Measurements from ENCODE around the gene NFAM1.

NFAM1 gene

DNA sequence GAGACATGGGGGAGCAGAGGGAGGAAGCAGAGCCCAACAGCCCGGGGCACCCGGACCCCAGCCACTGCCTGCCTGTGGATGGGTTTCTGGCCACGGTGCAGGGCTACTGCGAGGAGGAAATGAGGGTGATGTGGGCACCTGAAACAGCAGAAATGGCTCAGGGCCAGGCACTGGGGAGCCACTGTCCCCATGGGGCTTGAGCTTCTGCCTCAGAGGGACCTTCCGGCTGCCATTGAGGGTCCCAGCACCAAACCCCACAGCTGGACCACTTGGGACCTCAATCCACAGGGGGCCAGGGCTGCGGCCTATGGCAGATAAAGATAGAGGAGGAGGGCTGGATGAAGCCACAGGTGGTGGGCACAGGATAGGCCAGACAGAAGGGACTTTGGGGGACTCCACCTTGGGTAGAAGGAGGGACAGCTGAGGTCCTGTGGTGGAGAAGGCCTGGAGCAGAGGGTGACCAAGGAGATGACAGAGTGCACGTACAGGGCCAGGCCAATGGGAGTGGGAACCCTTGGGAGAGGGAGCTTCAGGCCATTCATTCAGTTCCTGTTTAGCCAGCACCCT, 48.3 kb downstream of the NFAM1 start:
- Mint-ChIP-seq H3K27ac (no peak overlapping the region), H3K4me1 (no peaks in the 10 kb centered on the region), H3K27me3 (no peaks in the 10 kb centered on the region), H3K4me3 (no peak overlapping the region), H3K9me3 (no peaks in the 10 kb centered on the region)
- DNase-seq (no peak), ATAC-seq (no peak)

DNA sequence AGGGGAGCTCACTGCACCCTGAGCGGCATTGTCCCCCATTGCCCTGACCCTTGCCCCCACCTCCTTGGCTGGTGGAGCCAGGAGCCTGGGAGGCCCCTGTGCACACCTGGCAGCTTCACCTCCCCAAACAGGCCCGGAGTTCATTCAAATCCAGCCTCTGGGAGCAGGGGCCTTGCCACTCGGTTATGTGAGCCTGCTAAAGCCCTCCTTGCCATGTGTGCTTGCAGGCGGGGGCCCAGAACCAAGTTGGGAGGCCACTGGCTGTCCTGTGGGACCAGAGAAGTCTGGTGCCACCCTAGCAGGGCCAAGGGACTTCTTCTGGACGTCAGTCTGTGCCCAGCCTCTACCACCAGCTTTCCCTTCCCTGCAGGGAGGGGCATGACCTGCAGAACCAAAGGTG, 48.9 kb downstream of the NFAM1 start:
- Mint-ChIP-seq H3K27me3 (no peaks in the 10 kb centered on the region), H3K4me3 (no peak overlapping the region), H3K4me1 (no peaks in the 10 kb centered on the region), H3K9me3 (no peaks in the 10 kb centered on the region), H3K27ac (no peak overlapping the region)
- ATAC-seq = no peak
- DNase-seq = no peak

DNA sequence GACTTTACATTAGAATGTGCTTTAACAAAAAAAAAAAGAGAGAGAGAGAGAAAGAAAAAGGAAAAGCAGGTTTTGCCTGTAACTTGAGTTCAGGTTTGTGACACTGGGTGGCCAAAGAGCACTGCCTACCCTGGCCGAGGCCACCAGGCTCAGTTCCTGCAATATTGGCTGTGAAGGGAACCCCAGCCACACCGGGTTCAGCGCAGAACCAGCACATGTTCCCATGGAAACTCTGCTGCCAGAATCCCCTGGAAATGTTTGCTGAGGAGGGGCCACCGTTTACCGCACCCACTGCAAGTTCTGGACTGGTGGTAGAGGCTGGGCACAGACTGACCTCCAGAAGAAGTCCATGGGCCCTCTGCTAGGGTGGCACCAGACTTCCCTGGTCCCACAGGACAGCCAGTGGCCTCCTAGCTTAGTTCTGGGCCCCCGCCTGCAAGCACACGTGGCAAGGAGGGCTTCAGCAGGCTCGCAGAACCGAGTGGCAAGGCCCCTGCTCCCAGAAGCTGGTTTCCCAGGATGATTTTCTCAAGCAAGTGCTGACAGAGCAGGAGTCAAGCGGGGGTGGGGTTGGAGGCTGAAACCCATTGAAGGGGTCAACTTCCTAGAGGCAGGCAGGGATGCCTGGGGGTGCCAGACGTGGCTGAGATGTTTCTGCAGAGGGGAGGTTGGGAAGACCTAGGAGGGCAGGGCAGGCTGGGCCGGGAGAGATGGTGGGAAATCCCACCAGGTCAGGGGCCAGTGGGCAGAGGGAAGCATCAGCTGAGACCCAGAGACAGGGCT, 51.2 kb downstream of the NFAM1 start:
- Mint-ChIP-seq H3K27ac (no peak overlapping the region), H3K4me1 (no peaks in the 10 kb centered on the region), H3K27me3 (no peaks in the 10 kb centered on the region), H3K9me3 (no peaks in the 10 kb centered on the region), H3K4me3 (no peak overlapping the region)
- no peak for ATAC-seq
- DNase-seq = no peak

DNA sequence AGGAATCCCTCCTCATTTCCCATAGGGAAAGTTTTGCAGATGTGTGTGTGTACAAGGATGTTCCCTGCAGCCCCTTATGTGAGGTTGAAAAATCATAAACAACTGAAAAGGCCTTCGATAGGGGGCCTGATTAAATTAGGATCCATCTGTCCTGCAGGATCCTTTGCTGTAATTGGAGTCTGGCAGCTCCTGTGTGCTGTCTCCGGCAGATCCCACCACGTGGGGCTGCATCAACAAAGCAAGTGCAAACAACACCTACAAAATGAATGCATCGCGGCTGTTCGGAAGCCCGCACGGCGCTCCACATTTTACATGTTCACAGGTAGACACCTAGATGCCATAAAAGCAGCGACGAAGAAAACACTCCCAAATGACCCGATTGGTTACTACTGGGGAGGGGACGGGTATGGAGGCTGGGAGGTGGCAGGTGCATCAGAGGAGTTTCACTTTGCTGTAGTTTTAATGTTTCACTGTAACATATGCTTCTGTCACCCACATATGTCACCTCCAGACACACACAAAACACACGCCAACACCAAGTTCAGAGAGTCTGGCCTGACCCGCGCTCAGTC, 52.2 kb downstream of the NFAM1 start:
- Mint-ChIP-seq H3K4me1 (no peaks in the 10 kb centered on the region), H3K4me3 (no peak overlapping the region), H3K27ac (peak overlapping the region in 1 of 2 donors; percentile 20), H3K9me3 (no peaks in the 10 kb centered on the region), H3K27me3 (no peaks in the 10 kb centered on the region)
- no peak for DNase-seq
- no peak for ATAC-seq

DNA sequence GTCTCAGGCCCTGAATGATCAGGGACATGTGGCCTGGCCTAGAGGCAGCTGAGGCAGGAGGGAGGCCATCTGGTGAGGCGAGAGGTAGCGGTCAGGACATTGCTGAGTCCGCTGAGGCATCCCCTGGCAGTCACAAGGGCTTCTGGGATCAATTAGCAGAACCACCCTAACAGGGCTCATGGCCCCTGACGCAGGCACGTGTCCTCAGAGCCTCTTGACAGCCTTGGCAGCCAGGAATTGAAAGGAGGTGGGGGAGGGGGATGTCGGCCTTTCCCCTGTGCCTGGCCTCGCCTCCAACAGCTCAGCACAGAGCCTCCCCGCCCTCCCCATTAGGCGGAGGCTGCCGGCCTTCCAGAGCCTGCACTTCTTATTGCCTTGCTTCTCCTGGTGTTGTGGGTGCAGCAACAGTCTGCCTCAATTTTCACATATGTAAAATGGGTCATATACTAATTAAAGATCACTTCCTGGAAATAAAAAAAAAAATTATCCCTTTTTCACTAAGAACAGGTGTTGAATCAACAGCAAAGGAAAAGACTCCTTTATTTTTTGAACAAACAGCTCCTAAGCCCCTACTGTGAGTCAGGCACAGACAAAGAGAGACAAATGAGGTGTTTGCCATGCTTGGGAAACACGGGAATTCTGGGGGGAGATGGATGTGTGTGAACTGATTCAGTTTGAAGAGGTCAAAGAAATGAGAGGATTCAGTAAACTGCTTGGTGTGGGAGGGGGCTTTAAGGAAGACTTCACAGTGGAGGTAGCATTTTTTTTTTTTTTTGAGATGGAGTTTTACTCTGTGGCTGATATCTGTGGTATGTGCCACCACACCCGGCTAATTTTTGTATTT, 55.3 kb downstream of the NFAM1 start:
- no peaks in the 10 kb centered on the region for H3K9me3 Mint-ChIP-seq
- ATAC-seq = no peak
- no peaks in the 10 kb centered on the region for H3K27me3 Mint-ChIP-seq
- peaks cover 5% of the 10 kb centered on the region for H3K4me1 Mint-ChIP-seq
- H3K27ac Mint-ChIP-seq = no peak overlapping the region
- no peak overlapping the region for H3K4me3 Mint-ChIP-seq
- DNase-seq = no peak

DNA sequence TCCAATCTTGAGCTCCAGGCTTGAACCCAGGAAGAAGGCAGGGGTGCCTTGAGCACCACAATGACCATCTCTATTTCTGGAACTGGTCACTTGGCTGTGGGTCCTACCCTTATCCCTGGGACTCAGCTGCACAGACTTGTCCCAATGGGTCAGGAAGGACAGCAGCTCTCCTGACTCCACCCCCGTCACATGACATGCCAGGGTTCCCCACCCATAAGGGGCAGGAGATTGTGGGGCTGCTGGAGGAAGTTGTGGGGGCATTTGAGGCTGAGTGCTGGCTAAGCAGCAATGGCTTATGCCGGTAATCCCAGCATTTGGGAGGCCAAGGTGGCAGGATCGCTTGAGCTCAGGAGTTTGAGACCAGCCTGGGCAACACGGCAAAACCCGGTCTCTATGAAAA, 56.2 kb downstream of the NFAM1 start:
- no peak overlapping the region for H3K4me3 Mint-ChIP-seq
- H3K27me3 Mint-ChIP-seq = no peaks in the 10 kb centered on the region
- peaks cover 5% of the 10 kb centered on the region for H3K4me1 Mint-ChIP-seq

DNA sequence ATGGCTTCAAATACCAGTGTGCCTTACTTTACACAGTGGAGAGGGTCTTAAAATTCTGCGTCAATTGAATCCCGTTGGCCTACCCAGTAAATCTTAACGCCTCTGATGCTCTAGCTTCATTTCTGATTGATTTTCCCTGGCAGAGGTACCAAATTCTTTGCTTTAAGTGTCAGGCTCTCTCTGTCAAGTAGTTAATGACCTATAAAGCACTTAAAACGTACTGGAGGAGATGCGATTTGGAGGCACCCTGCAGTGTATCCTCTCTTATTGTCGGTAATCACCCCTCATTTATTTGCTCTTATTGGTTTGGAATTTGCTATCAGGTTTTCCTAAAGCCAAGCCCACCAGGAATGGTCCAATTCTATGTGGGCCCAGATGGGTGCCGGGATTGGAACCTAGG, 59.2 kb downstream of the NFAM1 start:
- Mint-ChIP-seq H3K9me3 (no peaks in the 10 kb centered on the region), H3K4me1 (peaks cover 21% of the 10 kb centered on the region), H3K27ac (no peak overlapping the region), H3K4me3 (no peak overlapping the region), H3K27me3 (peaks cover 10% of the 10 kb centered on the region)
- DNase-seq (no peak), ATAC-seq (no peak)

More for the DNA sequence above, 56.2 kb downstream of the NFAM1 start:
- DNase-seq = no peak
- Mint-ChIP-seq H3K27ac (no peak overlapping the region), H3K9me3 (no peaks in the 10 kb centered on the region)
- ATAC-seq = no peak

DNA sequence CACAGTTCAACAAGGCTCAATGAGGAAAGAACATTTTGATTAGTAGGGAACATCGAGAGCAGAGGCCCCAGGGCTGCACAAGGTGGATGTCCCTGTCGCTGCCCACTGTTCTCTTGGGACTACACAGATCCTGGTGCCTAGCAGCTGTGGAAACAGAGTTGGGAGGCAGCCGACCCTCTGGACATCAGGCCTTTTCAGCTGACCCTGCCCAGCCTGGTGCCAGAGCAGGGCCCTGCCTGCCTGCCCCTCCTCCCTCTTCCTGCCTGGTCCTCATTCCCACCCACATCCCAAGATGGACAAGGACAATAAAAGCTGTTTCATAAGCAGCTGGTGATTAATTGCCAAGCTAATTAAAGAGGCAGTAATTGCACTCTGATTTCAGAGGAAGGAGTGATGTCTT, 60.7 kb downstream of the NFAM1 start:
- Mint-ChIP-seq H3K9me3 (no peaks in the 10 kb centered on the region), H3K4me3 (no peak overlapping the region), H3K27ac (no peak overlapping the region), H3K4me1 (peaks cover 31% of the 10 kb centered on the region), H3K27me3 (peaks cover 24% of the 10 kb centered on the region)
- no peak for ATAC-seq
- DNase-seq = no peak

DNA sequence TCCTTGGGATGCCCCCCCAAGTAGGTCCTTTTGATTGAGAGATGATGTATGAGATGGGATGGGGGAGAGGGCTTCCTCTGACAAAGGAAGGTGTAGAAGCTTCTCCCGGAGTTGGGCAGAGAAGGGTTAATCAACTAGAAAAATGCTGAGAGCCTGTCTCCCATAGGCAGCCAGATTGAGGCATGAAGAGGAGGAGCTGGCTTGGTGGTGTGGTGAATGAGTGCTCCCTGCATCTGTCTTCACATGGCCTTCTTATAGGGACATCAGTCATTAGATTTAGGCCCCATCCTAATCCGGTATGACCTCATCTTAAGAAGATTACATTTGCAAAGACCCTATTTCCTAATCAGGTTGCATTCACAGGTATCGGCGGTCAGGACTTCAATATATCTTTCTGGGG, 61.1 kb downstream of the NFAM1 start:
- Mint-ChIP-seq H3K27ac (no peak overlapping the region), H3K4me1 (peaks cover 31% of the 10 kb centered on the region), H3K4me3 (no peak overlapping the region), H3K9me3 (no peaks in the 10 kb centered on the region), H3K27me3 (peaks cover 28% of the 10 kb centered on the region)
- ATAC-seq (no peak), DNase-seq (no peak)

DNA sequence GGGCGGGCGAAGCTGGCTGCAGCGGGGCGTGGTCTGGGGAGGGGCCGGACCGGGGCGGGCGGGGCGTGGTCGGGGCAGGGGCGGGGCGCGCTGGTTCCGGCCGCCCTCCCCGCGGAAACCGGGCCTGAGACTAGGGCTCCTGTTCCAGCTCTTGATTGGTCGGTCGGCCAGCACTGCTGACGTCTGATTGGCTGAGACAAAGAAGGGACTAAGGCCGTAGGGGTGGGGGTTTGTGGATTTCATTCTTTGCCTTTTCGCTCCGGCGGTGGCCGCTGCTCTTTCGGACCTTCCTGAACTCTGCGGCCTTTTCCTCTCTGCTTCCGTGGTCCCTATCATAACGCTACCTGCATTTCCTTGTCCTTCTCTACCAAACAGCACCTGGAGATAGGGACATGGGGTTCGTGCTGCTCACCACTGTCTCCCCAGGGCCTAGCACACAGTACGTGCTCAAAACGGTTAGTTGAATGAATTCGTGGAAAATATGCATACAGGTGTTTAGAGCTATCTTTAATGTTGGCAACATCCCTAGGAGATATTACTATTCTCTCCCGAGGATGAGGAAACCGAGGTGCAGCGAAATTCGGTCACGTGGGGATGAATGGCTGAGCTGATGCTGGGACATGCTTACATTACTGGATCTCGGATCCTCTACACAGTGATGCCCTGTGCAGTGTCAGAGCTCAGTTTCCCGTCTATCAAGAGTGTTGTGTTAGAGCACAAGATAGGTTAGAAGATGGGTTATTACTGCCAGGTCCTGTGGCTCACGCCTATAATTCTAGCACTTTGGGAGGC, 62.8 kb downstream of the NFAM1 start:
- Mint-ChIP-seq H3K27ac (peak overlapping the region in 1 of 2 donors; percentile 79), H3K4me3 (peak overlapping the region; percentile 75 to 87), H3K9me3 (no peaks in the 10 kb centered on the region), H3K4me1 (peaks cover 33% of the 10 kb centered on the region), H3K27me3 (peaks cover 45% of the 10 kb centered on the region)
- ATAC-seq (peak; percentile 98), DNase-seq (peak; percentile 77 to 86)

DNA sequence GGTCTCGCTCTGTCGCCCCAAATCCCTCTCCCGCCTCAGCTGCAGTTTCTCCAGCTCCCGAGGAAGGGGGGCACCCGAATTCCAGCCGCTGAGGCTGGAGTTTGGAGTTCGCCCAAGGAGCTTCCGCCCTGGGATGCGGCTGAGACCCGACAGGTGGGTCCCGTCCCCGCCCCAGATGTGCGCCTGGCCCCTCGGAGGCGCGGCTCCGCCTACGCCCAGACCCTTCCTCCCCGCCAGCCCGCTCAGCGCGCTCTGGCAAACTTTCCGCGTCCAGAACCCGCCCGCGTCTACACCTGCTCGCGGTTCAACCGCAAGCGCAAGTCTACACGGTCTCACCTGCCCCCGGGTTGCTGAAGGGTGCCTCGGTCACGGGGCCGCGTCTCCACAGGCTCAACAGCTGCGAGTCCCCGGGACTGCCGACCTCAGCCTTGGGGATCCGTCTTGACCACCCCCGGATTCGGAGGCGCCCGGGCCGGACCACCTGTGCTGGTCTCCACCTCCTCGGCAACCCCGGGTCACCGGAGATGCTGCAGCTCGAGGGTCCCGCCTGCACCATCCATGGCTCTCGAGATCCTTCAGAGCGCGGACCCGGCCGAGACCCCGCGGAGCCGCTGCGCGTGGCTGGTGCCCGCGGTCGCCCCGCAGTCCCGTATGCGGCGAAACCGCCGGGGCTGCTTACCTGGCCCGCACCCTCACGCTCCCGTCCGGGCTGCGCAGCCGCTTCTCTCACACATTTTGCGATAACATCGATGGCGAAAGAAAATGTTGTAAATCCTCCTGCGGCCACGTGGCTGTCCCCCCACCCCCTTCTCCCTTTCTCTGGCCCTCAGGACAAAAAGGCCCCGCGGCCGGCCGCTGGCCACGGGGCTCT, 63.6 kb downstream of the NFAM1 start:
- ATAC-seq = peak; percentile 56
- peak overlapping the region; percentile 75 to 87 for H3K4me3 Mint-ChIP-seq

DNA sequence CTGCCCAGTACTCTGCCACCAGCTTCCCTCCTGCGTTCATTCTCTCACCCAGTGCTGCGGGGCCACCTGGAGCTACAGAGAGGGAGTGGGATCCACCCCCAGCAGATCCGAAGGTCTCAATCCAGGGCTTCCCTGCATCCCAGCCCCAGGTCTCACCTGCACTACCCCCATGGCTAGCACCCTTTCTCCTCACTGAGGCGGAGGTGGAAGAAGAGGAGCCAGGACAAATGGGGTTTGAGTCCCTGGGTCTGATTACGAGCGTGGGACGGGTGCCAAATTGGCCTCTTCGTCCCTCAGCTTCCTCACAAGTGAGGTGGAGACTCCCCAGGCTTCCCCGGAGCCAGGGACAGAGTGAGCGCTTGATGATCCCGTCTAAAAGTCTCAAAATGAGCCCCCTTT, 64.2 kb downstream of the NFAM1 start:
- Mint-ChIP-seq H3K4me1 (peaks cover 33% of the 10 kb centered on the region), H3K27ac (no peak overlapping the region), H3K9me3 (no peaks in the 10 kb centered on the region), H3K4me3 (peak overlapping the region; percentile 48 to 75), H3K27me3 (peaks cover 53% of the 10 kb centered on the region)
- ATAC-seq (no peak), DNase-seq (no peak)

More for the DNA sequence above, 63.6 kb downstream of the NFAM1 start:
- peaks cover 33% of the 10 kb centered on the region for H3K4me1 Mint-ChIP-seq
- no peaks in the 10 kb centered on the region for H3K9me3 Mint-ChIP-seq
- H3K27ac Mint-ChIP-seq = no peak overlapping the region
- peaks cover 51% of the 10 kb centered on the region for H3K27me3 Mint-ChIP-seq
- DNase-seq = peak; percentile 21 to 29

DNA sequence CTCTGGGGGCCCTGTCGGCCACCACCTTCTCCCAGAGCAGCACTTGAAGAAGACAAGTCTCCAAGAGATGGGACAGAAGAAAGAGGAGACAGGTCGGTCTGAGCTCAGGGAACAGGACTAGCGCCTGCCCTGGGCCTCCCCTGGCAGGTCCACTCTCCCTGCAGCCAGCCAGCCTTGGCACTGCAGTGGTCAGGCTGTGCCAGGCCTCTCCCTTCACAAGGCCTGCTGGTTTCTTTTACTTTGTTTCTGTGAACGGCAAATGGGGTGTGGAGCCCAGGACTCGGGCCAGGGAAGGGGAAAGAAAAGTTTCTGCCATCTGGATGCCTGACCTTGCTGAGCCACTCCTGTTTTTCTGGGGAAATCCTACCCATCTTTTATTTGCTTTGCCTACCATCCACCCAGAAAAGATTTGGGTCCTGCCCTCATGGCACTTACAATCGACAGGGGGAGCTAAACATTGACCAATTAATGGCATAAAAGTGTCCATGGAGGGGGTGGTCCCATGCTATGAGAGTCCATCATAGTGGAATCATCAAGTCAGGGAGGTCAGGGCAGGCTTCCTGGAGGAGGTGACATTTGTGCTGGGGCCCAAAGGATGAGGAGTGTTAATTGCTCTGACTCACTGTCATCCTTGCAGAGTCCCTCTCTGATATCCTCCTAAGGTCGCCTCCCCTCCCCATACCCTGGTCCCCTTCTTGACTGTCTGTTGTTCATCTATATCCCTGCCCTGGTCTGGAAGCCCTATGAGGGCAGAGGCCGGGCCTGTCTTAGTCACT, 65.2 kb downstream of the NFAM1 start:
- H3K4me3 Mint-ChIP-seq = no peak overlapping the region
- H3K27me3 Mint-ChIP-seq = peaks cover 60% of the 10 kb centered on the region
- H3K27ac Mint-ChIP-seq = no peak overlapping the region
- DNase-seq = no peak
- peaks cover 33% of the 10 kb centered on the region for H3K4me1 Mint-ChIP-seq
- ATAC-seq = no peak
- no peaks in the 10 kb centered on the region for H3K9me3 Mint-ChIP-seq

All from stimulated activated naive CD8-positive, alpha-beta T cell treated with anti-CD3 and anti-CD28 coated beads, Interleukin-15, amount 100 ng/mL, for 72 hours (primary cell).